NCI-H1105 treated with DMSO at 0.1 percent for 48 hours (cell line): Measurements from ENCODE around the gene ZNF124.

ENCODE experiments used
- DNase-seq: peaks from one replicate; lab custom pipeline; 2025; lab: John Stamatoyannopoulos, UW

Gene ZNF124

DNA sequence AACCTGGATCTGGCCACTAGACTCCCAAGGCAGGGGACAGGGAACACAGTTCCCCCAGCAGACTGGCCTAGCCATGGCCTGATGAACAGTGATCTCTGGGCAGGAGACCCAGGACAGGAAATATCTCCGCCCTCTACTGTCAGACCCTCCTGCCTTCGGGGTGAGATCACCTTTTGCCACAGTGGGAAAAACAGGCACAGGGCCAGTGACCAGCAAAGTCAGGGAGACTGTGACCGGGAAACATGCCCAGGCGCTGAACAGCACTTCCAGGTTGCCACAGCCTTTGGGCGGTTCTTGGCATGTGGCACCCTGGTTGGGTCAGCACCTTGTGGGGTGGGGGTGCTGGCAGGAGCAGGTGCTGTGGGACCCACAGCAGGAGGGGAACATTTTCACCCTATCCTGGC is 58.7 kb downstream of the ZNF124 start:
- no peak for DNase-seq

DNA sequence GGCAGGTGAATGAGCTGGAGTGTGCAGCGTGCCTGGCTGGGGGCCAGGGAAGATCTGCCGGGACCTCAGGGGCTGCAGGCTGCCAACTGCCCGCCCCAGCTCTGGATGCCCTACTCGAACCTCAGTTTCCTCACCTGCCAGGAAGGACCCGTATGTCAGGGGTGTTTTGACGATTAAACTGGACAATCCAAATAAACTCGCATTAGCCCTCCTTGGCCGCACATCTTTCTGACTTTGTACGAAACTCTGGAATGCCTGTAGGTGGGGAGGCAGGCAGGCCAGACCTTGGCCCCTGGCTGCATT is 59.4 kb downstream of the ZNF124 start:
- DNase-seq = peak; percentile 7

- no peak for DNase-seq
Observed at GRCh38 chr1:247111700-247112478, 59.9 kb downstream of the ZNF124 start.

- no peak for DNase-seq
Observed at GRCh38 chr1:247111259-247111699, 60.5 kb downstream of the ZNF124 start.

DNA sequence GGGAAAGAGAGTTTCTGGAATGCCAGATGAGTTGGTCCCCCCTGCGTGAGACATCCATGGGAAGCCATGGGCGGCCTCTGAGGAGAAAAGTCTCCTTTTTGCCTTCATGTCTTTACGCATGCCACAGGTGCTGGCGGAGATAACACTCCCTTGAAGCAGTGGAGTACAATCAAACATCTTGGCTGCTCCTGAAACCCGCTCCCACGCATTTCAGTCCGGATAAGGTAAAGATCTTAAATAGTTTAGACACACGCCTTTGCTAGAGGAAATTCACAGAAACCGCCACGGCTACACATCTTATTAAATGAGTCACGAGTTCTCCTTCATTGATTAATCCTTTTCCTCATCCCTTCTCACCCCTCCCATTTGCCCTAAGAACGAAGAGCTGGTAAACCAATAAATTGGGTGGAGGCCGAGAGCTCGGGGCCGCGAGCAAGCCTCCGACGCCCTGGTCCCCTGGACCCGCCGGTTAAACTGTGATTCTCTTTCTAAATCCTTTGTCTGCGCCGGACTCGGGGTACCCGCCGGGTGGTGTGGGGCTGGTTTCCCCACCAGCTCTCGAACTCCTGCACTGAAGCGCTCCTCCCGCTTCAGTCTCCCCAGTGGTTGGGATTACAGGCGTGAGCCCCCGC is 61.1 kb downstream of the ZNF124 start:
- DNase-seq = no peak

GRCh38 chr1:247107694-247108093 is 64.1 kb downstream of the ZNF124 start:
- DNase-seq = no peak

GRCh38 chr1:247105966-247106365 is 65.9 kb downstream of the ZNF124 start:
- no peak for DNase-seq
